Muscle of arm (tissue), 12 donors: ENCODE results near the gene CST9. TPM values are rescaled to one million over a fixed set of nuclear protein-coding genes. Genes with fewer than 3 reads are reported as not detected.
"Not testable (repeated sequence)": the region's sequence is repeated elsewhere in the genome, so short reads cannot be mapped to it uniquely, and the experiment has no call there.

Source experiments
- DNase-seq: peaks from one replicate; pipeline ENCODE4 v3.0.0-alpha.2; 2013
- polyA plus RNA-seq, 12 donors: library from polyadenylated mRNA; unstranded; fragments of 120-200 nt; gene quantifications; one replicate each; pipeline ENCODE4 v1.2.1, GENCODE V29; 2013; ENCODE audit not compliant: insufficient read length in 12 of 12

Gene CST9
- polyA plus RNA-seq, 12 donors, result not detected

- DNase-seq, result no peak
These were observed 18.1 kb upstream of the CST9 start for GRCh38 chr20:23623666-23624323.

GRCh38 chr20:23622839-23623343 is 17.2 kb upstream of the CST9 start:
- DNase-seq, result peak; percentile 26

GRCh38 chr20:23622401-23622800 is 16.7 kb upstream of the CST9 start:
- DNase-seq, result not testable (repeated sequence)

- not testable (repeated sequence) for DNase-seq
These were observed 15.1 kb upstream of the CST9 start for GRCh38 chr20:23620670-23621386.

GRCh38 chr20:23614163-23614562 is 8.4 kb upstream of the CST9 start:
- DNase-seq, result no peak

- DNase-seq, result no peak
These were observed 8.0 kb upstream of the CST9 start for GRCh38 chr20:23613676-23614075.

- no peak for DNase-seq
These were observed 6.7 kb upstream of the CST9 start for GRCh38 chr20:23612396-23612795.

- no peak for DNase-seq
These were observed 3.9 kb upstream of the CST9 start for GRCh38 chr20:23609486-23610109.

GRCh38 chr20:23608251-23608846 is 2.6 kb upstream of the CST9 start:
- no peak for DNase-seq

- DNase-seq, result no peak
These were observed 2.0 kb upstream of the CST9 start for GRCh38 chr20:23607497-23608245.

GRCh38 chr20:23606652-23607049 is 934 bp upstream of the CST9 start:
- peak; percentile 74 for DNase-seq

- no peak for DNase-seq
These were observed 1.4 kb downstream of the CST9 start for GRCh38 chr20:23604306-23604705.

- DNase-seq, result no peak
These were observed 2.4 kb downstream of the CST9 start for GRCh38 chr20:23603321-23603720.

GRCh38 chr20:23602699-23603098 is 3.0 kb downstream of the CST9 start:
- DNase-seq, result no peak

GRCh38 chr20:23602241-23602640 is 3.5 kb downstream of the CST9 start:
- DNase-seq, result no peak

GRCh38 chr20:23601715-23602114 is 4.0 kb downstream of the CST9 start:
- no peak for DNase-seq

GRCh38 chr20:23598481-23598880 is 7.2 kb downstream of the CST9 start:
- no peak for DNase-seq

GRCh38 chr20:23596579-23597250 is 9.0 kb downstream of the CST9 start:
- no peak for DNase-seq

- DNase-seq, result no peak
These were observed 9.8 kb downstream of the CST9 start for GRCh38 chr20:23595941-23596340.

GRCh38 chr20:23588434-23589403 is 17.0 kb downstream of the CST9 start:
- DNase-seq, result no peak
